GM19438 (cell line): ENCODE results near the gene ALG10.
A peak's percentile ranks its signal among the peaks of the same experiment; 100 is the strongest.
"Not testable (repeated sequence)": the region's sequence is repeated elsewhere in the genome, so short reads cannot be mapped to it uniquely, and the experiment has no call there.

ENCODE experiments used
- ATAC-seq: cut with Tn5 transposase; IDR thresholded peaks from one replicate; pipeline ENCODE4 v1.9.1; 2021; ENCODE audit warnings: low read depth; ENCODE audit not compliant: unreplicated experiment

The ALG10 gene

DNA sequence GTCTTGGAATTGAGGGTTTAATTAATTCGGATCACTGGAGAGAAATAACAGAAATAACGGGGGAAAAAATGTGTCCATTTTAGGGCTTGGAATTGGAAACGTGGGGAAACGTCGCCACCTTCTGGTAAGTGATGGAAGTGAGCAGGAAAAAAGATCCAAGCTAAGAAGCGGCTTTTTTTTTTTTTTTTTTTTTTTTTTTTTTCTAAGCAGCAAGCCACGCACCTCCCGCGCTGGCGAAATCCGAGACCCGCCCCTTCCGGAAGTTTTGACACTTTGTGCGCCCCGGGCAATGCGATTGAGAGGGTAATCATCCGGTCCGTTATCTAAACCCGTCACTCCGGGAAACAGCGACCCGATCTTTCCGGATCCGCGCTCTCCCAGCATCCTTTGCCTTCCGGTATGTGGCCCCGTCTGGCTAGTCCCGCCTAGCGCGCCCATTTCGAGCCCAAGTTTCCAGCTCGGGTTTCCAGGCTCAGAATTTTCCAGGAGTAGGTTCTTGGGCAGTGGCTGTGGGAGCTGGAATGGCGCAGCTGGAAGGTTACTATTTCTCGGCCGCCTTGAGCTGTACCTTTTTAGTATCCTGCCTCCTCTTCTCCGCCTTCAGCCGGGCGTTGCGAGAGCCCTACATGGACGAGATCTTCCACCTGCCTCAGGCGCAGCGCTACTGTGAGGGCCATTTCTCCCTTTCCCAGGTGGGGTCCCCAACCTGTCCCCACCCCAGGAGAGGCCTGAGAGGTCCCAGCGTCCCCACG is at the start of gene ALG10:
Gene ALG10, plus strand, starts transcription at position 418 of the 752 bp plus-strand sequence. Its CDS starts 104 bp downstream, at position 522.
- ATAC-seq, result peak; percentile 99

DNA sequence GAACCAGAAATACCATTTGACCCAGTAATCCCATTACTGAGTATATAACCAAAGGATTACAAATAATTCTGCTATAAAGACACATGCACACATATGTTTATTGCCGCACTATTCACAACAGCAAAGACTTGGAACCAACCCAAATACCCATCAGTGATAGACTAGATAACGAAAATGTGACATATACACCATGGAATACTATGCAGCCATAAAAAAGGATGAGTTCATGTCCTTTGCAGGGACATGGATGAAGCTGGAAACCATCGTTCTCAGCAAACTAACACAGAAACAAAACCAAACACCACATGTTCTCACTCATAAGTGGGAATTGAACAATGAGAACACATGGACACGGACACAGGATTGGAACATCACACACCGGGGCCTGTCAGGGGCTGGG is 49.4 kb upstream of the ALG10 start:
- not testable (repeated sequence) for ATAC-seq

DNA sequence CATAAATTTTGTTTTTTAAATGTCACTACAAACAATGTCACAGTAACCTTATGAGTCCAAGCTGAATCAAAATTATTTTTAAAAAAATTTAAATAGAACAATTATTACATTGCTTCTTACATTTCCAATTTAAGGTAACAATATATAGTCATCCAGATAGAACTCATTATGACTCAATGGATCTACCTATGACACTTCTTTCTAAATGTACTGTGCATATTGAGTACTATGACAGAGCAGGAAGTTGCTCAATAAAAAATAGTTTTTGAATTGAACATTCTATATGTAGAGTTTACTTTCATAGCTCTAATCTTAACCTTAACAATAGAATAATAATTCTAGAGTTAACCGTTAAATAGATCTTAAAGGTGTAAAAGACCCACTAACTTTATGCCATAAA is 44.4 kb upstream of the ALG10 start:
- ATAC-seq, result no peak

- ATAC-seq, result no peak
Measured at GRCh38 chr12:33988197-33988805, 34.0 kb upstream of the ALG10 start.

GRCh38 chr12:33988913-33989312 is 33.4 kb upstream of the ALG10 start:
- no peak for ATAC-seq

- ATAC-seq, result no peak
Measured at GRCh38 chr12:33994857-33995808, 27.2 kb upstream of the ALG10 start.

DNA sequence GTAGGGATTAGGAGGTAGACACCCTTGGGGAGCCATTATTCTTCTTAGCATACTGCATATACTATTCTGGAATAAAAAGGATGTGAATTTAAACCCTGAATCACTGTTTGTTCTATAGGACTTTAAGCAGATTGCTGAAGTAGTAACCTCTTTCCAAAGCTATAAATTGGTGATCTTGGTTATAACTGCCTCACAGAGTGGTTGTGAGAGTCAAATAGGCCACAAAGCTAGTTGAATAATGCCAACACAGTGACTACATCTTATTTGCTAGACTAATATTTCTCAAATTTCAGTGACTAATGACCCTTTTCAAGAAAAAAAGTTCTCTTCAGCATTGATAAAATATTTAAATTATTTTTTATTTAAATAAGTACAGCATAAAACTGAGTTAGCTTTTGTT is 13.5 kb upstream of the ALG10 start:
- ATAC-seq, result not testable (repeated sequence)

DNA sequence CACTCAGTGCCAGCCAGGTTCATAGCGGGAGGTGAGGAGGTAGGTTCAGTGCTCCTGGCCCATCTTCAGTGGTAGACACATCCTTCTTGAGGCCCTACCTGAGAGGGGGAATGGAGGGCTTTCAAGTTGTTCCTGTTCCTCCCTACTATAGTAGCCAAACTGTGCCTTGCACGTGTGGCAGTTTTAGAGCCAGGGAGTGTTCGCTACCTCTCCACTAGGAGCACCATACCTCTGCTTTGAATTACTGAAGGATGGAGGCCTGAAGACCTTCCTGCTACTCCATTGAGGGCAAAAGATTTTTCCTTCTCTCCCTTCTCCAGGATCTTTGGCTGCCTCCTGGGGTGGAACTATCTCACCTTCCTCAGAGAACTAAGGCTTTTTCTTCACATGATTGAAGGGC is 5.9 kb upstream of the ALG10 start:
- no peak for ATAC-seq

- no peak for ATAC-seq
Measured at GRCh38 chr12:34021071-34021470, 1.2 kb upstream of the ALG10 start.

DNA sequence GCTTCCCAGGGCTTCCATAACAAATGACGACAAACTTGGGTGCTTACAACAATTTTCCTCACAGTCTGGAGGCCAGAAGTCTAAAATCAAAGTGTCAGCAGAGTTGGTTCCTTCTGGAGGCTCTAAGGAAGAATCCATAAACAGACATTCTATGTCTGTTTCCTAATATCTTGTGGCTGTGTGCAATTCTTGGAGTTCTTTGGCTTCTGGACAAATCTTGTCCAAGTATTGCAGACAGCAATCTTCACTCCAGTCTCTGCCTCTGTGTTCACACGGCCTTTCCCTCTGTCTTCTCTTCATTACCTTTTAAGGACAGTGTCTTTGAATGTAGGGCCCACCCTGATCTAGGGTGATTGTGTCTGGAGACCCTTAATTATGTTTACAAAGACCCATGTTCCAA is 5.4 kb downstream of the ALG10 start:
- not testable (repeated sequence) for ATAC-seq

GRCh38 chr12:34030591-34030990 is 8.3 kb downstream of the ALG10 start:
- no peak for ATAC-seq

DNA sequence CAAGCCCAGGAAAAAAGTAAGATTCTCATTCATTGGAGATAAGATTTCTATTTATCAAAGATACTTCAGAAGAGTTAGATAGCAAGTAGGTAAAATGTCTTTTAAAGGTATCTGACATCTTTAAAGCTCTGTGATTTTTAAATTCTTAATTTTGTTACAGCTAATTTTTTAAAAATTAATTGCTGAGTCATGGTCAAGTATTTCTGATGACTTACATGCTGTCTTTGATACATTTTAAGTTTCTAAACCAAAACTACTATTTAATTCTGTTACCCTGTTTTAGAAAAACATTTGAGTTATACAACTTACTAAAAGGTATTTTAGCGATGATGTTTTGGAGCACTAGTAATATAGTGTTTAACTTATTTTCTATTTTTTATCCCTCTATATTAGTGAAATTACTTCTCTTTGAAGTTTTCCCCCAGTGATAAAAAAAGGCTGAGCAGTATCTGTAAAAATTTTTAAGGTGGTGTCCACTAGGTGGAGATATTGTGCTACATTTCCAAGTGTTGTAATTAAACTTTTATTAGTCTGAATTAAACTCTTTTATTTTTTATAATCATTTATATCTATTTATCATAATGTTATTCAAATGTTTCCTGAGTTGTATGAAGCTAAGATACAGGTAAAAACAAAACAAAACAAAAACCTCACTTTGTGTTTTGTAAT is 11.5 kb downstream of the ALG10 start:
- no peak for ATAC-seq

DNA sequence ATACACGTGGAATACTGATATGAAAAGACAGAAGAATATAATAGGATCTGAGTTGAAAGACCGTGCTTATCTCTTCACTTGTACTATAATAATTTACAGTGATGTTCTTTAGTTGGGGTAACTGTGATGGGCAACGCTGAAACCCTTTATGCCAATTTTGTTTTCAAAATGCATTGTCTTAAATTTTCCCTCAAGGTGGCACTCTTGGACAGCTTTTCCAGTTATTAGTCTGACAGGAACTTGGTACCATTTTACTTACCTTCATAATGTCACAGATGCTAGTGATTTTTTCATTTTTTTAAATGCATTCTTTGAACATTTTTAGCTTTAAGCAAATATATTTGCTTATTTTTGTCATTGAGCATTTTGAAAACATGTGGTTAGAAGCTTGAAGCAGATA is 16.1 kb downstream of the ALG10 start:
- not testable (repeated sequence) for ATAC-seq

DNA sequence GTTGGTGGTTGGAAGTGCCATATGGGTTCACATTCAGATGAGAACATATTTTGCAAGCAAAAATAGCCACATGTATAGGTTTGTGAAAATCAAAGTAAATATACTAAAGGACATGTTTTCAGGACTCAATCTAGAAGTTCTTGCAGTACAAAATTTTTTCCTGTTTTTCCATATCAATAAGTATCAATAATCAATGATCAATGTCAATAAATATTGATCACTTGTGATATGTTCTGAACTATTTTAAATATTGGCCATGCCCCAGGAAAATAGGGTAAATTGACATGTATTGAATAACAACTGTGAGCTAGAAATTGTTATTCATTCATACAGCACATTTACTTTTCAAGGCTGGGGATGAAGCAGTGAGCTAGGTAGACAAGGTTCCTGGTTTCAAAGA is 24.3 kb downstream of the ALG10 start:
- ATAC-seq, result no peak

DNA sequence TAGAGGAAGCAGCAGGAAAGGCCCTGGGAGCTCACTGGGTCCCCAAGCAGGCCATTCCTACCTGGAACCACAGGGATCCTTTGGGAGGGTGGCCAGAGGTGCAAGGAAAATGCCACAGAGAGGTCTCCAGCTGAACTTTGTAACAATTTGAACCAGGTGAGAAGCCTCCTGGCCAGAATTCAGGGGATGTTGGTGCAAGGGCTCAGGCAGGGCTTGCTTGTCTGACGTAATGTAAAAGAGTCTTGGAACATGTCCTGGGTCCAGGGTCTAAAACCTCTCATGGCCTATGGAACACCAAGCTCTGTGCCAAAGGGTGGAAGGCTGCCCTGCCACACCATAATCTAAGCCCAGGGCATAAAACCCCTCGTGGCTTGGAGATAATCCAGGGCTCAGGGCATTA is 25.6 kb downstream of the ALG10 start:
- ATAC-seq, result not testable (repeated sequence)

DNA sequence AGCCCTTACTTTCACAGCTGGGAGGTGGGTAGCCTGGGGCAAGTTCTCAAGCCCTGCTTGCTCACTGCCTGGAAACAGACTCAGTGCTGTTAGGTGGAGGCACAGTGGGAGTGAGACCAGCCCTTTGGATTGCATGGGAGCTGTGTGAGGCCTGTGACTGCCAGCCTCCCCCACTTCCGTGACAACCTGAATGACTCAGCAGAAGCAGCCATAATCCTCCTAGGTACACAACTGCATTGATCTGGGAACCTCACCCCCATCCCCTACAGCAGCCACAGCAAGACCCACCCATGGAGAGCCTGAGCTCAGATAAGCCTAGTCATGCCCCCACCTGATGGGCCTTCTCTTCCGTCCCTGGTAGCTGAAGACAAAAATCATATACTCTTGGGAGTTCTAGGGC is 26.4 kb downstream of the ALG10 start:
- ATAC-seq, result no peak

DNA sequence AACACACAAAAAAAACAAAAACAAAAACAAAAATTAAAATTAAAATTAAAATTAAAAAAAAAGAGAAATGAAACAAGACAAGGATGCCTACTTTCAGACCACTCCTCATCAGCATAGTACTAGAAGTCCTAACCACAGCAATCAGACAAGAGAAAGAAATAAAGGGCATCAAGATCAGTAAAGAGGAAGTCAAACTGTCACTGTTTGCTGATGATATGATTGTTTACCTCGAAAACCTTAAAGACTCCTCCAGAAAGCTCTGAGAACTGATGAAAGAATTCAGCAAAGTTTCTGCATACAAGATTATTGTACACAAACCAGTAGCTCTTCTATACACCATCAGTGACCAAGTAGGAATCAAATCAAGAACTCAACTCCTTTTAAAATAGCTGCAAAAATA is 29.2 kb downstream of the ALG10 start:
- no peak for ATAC-seq

DNA sequence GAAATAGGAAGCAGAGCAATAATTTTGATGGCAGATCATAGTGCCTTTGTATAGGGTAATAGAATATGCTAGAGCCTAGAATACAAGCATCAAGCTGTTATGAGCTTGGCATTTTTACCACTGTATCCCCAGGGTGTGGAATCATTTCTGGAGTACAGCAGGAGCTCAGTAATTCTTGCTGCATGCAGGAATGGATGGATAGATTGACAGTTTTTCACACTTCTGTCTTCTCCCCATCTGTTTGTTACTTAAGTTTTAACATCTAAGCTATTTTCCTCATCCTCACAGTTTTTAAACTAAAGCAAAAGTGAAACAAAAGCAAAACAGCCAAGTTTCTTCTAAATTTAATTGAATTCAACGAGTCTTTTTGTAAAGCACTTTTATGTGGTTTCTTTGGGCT is 32.6 kb downstream of the ALG10 start:
- ATAC-seq, result no peak
